ENCODE measurements around the gene SLC25A21. TPM values are rescaled to one million over a fixed set of nuclear protein-coding genes. Genes with fewer than 3 reads are reported as not detected.
"Not testable (repeated sequence)": the region's sequence is repeated elsewhere in the genome, so short reads cannot be mapped to it uniquely, and the experiment has no call there.

SLC25A21 gene
- total RNA-seq, 1 donor, result not detected

DNA sequence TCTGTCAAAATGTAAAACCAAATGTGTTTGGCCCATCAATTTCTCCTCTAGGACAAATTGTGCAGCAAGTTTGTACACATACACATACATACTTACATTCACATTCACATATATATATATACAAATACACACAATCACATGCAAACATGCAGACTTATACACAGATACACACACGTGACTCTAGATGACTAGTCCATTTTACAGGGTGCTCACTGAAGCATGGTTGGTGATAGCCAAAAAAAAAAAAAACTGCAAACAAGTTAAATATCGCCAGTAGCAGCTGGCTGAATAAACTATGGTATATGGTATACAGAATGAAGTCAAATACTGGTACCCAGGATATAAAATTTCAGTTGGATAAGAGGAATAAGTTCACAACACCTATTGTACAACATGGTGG is 77.9 kb downstream of the SLC25A21 start:
- Histone ChIP-seq H3K9me3 (ENCODE audit: low read depth, low read length) (no peaks in the 10 kb centered on the region), H3K27me3 (ENCODE audit: insufficient read depth, low read length) (no peaks in the 10 kb centered on the region), H3K4me3 (ENCODE audit: low read length) (no peak overlapping the region), H3K4me1 (ENCODE audit: insufficient read depth, low read length) (no peaks in the 10 kb centered on the region)

GRCh38 chr14:37093364-37093763 is 79.0 kb downstream of the SLC25A21 start:
- no peak overlapping the region for H3K4me3 ChIP-seq (ENCODE audit: low read length)
- H3K4me1 ChIP-seq (ENCODE audit: insufficient read depth, low read length), result no peaks in the 10 kb centered on the region
- H3K9me3 ChIP-seq (ENCODE audit: low read depth, low read length), result no peaks in the 10 kb centered on the region
- H3K27me3 ChIP-seq (ENCODE audit: insufficient read depth, low read length), result no peaks in the 10 kb centered on the region

- no peaks in the 10 kb centered on the region for H3K9me3 ChIP-seq (ENCODE audit: low read depth, low read length)
- no peak overlapping the region for H3K4me3 ChIP-seq (ENCODE audit: low read length)
- no peaks in the 10 kb centered on the region for H3K27me3 ChIP-seq (ENCODE audit: insufficient read depth, low read length)
- H3K4me1 ChIP-seq (ENCODE audit: insufficient read depth, low read length), result no peaks in the 10 kb centered on the region
Observed at GRCh38 chr14:37091651-37092050, 80.8 kb downstream of the SLC25A21 start.

DNA sequence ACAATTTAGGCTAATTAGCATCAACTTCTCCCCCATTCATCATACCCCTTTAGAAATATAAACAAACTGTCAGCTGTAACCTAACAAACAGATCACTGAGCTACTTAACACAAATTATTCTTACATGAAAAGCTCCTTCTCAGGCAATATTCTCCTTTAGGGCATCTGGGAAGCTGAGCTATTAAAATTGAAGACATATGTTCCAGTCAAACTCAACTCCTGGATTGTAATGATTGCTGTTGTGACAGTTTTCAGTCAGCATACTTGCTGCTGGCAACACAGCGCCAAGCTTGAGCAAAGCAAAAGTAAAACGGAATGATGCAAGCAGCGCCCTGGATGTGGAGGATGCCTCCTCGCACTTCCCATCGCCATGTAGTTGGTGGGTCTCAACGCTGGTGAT is 82.4 kb downstream of the SLC25A21 start:
- Histone ChIP-seq H3K4me1 (ENCODE audit: insufficient read depth, low read length) (no peaks in the 10 kb centered on the region), H3K4me3 (ENCODE audit: low read length) (no peak overlapping the region)

GRCh38 chr14:37089410-37089809 is 83.0 kb downstream of the SLC25A21 start:
- H3K27me3 ChIP-seq (ENCODE audit: insufficient read depth, low read length), result no peaks in the 10 kb centered on the region
- no peaks in the 10 kb centered on the region for H3K4me1 ChIP-seq (ENCODE audit: insufficient read depth, low read length)
- no peaks in the 10 kb centered on the region for H3K9me3 ChIP-seq (ENCODE audit: low read depth, low read length)
- no peak overlapping the region for H3K4me3 ChIP-seq (ENCODE audit: low read length)

More for the DNA sequence above, 82.4 kb downstream of the SLC25A21 start:
- H3K9me3 ChIP-seq (ENCODE audit: low read depth, low read length), result no peaks in the 10 kb centered on the region
- H3K27me3 ChIP-seq (ENCODE audit: insufficient read depth, low read length), result no peaks in the 10 kb centered on the region

DNA sequence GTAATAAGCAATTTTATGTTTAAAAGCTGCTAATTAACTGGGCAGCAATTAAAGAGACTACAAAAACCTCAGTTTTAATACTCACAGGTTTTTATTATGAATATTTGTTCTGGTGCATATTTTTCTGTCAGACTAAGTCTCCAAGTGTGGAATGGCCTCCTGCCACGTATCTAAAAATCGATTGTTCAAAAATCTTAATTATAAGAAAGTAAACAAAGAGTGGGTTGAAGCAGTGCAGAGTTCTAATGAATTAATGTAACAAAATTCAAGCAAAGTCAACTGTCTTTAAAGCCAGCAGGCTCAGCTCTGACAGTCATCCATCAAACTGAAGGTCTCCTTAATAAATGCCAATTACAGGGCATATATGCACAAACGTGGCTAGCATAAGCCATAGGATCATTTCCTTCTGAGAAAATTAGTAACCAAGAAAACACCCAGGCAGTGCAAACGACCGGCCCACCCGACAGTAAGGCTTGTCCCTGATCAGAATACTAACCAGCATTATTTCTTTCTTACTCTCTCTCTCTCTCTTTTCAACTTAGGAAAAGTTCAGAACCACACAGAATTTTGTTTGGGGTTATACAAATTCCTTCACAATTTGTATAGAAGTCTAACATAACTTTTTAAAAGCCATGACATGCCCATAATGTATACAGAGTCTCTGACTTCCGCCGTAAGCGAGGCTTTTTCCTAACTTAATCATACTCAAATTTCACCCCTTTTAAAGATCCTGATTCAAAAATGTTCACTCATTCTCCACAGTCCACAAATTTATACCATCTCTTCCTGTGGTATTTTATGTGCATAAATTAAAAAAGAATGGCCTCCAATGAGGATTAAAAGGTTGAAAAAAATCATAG is 83.8 kb downstream of the SLC25A21 start:
- Histone ChIP-seq H3K27me3 (ENCODE audit: insufficient read depth, low read length) (no peaks in the 10 kb centered on the region), H3K4me1 (ENCODE audit: insufficient read depth, low read length) (no peaks in the 10 kb centered on the region), H3K9me3 (ENCODE audit: low read depth, low read length) (no peaks in the 10 kb centered on the region), H3K4me3 (ENCODE audit: low read length) (no peak overlapping the region)

DNA sequence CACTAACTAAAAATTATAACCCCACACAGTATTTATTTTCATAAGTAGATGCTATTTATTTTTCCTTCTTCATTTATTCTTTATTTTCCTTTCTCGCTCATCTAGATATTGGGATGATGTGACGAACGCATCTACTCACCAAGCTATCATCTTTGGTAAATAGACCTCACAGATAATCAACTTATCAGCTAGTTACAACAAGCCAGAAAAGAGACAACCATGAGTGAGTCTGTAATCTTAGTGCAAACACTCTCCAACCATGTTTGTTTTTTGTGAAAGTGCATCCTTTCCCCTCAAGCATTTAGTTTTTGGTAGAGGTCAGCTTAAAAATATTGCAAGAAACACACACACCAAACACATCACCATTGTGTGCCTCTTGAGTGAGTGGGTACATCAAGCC is 84.9 kb downstream of the SLC25A21 start:
- no peaks in the 10 kb centered on the region for H3K4me1 ChIP-seq (ENCODE audit: insufficient read depth, low read length)
- no peaks in the 10 kb centered on the region for H3K27me3 ChIP-seq (ENCODE audit: insufficient read depth, low read length)
- no peaks in the 10 kb centered on the region for H3K9me3 ChIP-seq (ENCODE audit: low read depth, low read length)
- H3K4me3 ChIP-seq (ENCODE audit: low read length), result no peak overlapping the region

DNA sequence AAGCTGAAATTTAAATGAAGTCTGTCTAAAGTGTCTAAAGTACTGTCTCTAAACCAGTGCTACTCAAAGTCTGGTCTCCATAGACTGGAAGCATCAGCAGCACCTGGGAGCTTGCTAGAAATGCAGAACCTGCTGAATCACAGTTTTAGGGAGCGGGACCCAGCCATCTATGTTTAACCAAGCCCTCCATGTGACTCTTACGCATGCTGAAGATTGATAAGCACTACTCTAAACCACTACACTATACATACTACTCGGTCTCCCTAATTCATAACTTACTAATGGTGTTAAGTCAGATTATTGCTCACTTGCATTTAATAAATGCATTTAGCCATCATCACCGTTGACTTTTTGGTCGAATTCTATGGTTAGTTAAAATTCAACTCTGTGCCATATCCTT is 88.8 kb downstream of the SLC25A21 start:
- Histone ChIP-seq H3K4me1 (ENCODE audit: insufficient read depth, low read length) (no peaks in the 10 kb centered on the region), H3K9me3 (ENCODE audit: low read depth, low read length) (no peaks in the 10 kb centered on the region), H3K4me3 (ENCODE audit: low read length) (no peak overlapping the region), H3K27me3 (ENCODE audit: insufficient read depth, low read length) (no peaks in the 10 kb centered on the region)

DNA sequence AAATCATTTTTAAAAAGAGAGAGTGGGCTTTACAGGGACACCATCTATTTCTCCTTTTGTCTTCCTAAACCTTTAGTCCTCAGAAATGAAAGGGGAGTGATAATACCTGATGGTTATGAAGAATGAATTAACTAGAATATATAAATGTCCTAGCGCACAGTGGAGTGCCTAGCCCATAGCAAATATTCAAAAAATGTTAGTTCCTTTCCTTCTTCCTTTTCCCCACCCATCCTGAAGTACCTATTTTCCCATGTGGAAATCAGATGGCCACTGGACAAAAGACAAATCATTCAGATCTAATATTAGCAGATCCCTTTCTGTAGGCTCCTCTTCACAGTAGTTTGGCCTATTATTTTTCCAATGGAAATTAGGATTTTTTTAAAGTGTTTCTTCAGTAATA is 90.0 kb downstream of the SLC25A21 start:
- Histone ChIP-seq H3K4me3 (ENCODE audit: low read length) (no peak overlapping the region), H3K4me1 (ENCODE audit: insufficient read depth, low read length) (no peaks in the 10 kb centered on the region), H3K9me3 (ENCODE audit: low read depth, low read length) (no peaks in the 10 kb centered on the region), H3K27me3 (ENCODE audit: insufficient read depth, low read length) (no peaks in the 10 kb centered on the region)

DNA sequence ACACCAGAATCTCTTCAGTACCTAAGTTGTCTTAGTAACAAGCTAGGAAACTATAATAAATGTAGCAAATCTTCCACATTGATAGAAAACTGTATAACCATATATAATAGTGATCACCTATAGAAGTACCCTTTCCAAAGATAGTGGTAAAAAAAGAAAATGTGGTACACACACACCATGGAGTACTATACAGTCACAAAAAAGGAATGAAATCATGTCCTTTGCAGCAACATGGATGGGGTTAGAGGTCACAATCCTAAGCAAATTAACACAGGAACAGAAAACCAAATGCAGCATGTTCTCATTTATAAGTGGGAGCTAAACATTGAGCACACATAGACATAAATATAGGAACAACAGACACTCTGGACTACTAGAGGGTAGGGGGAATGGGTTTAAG is 90.5 kb downstream of the SLC25A21 start:
- H3K4me3 ChIP-seq (ENCODE audit: low read length), result no peak overlapping the region

DNA sequence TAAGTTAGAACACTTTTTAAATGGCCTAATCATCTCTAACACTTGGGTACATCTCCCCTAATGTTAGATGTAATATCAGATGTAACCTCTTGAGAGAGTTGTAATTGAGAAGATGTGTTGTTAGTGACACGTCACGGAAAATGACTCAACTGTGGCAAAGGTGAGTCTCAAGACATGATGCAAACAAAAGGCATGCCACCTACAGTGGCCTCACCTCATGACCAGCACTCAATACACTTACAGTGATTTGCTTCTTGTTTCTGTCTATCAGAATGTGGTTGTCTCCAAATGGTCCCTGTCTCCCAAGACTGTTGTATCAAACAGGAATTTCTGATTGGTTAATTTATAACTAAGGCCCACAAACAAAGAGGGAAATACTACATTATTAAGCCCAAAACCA is 91.2 kb downstream of the SLC25A21 start:
- Histone ChIP-seq H3K4me3 (ENCODE audit: low read length) (no peak overlapping the region), H3K4me1 (ENCODE audit: insufficient read depth, low read length) (no peaks in the 10 kb centered on the region)

More for the DNA sequence above, 90.5 kb downstream of the SLC25A21 start:
- Histone ChIP-seq H3K27me3 (ENCODE audit: insufficient read depth, low read length) (no peaks in the 10 kb centered on the region), H3K9me3 (ENCODE audit: low read depth, low read length) (no peaks in the 10 kb centered on the region), H3K4me1 (ENCODE audit: insufficient read depth, low read length) (no peaks in the 10 kb centered on the region)

DNA sequence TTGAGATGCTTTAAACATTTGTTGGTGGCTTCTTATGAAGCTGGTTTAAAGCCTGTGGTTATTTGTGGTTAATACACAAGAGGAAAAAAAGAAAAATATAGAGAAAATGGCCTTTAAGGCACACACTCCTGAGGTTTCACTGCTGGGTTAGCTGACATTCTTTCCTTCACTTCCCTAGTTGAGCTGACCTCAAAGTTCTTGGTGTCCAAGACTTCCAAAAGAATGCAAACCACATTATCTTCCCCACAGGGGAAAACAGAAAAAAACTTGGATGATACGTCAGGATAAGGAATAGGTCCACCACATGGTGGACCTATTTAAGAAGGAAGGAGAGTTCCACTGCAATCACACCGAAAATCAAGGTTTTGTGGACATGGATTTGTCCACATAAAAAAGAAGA is 94.3 kb downstream of the SLC25A21 start:
- Histone ChIP-seq H3K9me3 (ENCODE audit: low read depth, low read length) (no peaks in the 10 kb centered on the region), H3K27me3 (ENCODE audit: insufficient read depth, low read length) (no peaks in the 10 kb centered on the region), H3K4me1 (ENCODE audit: insufficient read depth, low read length) (no peaks in the 10 kb centered on the region), H3K4me3 (ENCODE audit: low read length) (no peak overlapping the region)

More for the DNA sequence above, 91.2 kb downstream of the SLC25A21 start:
- no peaks in the 10 kb centered on the region for H3K27me3 ChIP-seq (ENCODE audit: insufficient read depth, low read length)
- H3K9me3 ChIP-seq (ENCODE audit: low read depth, low read length), result no peaks in the 10 kb centered on the region

GRCh38 chr14:37074320-37074719 is 98.1 kb downstream of the SLC25A21 start:
- not testable (repeated sequence) for H3K9me3 ChIP-seq (ENCODE audit: low read depth, low read length); H3K4me1 ChIP-seq (ENCODE audit: insufficient read depth, low read length); H3K27me3 ChIP-seq (ENCODE audit: insufficient read depth, low read length); H3K4me3 ChIP-seq (ENCODE audit: low read length)

GRCh38 chr14:37063467-37064240 is 108.8 kb downstream of the SLC25A21 start:
- Histone ChIP-seq H3K4me3 (ENCODE audit: low read length) (no peak overlapping the region), H3K9me3 (ENCODE audit: low read depth, low read length) (peaks cover 2% of the 10 kb centered on the region), H3K4me1 (ENCODE audit: insufficient read depth, low read length) (no peaks in the 10 kb centered on the region), H3K27me3 (ENCODE audit: insufficient read depth, low read length) (no peaks in the 10 kb centered on the region)

GRCh38 chr14:37062191-37062803 is 110.1 kb downstream of the SLC25A21 start:
- Histone ChIP-seq H3K27me3 (ENCODE audit: insufficient read depth, low read length) (no peaks in the 10 kb centered on the region), H3K4me1 (ENCODE audit: insufficient read depth, low read length) (no peaks in the 10 kb centered on the region), H3K9me3 (ENCODE audit: low read depth, low read length) (peaks cover 4% of the 10 kb centered on the region), H3K4me3 (ENCODE audit: low read length) (no peak overlapping the region)

Data from mononuclear cell (primary cell).